Transverse colon (tissue), 4 donors: ENCODE results near the gene SMIM5.

Source experiments
- EP300 ChIP-seq: sonication (generic); formaldehyde crosslinking; IDR thresholded peaks from one replicate; pipeline ENCODE4 v1.6.1; 2017; ENCODE audit warnings: antibody characterized with exemption, low read depth
- POLR2A ChIP-seq: fragments of 450-650 bp; IDR thresholded peaks from one replicate; pipeline ENCODE4 v1.6.1; 2016; ENCODE audit warnings: antibody characterized with exemption, mild to moderate bottlenecking, moderate library complexity
- POLR2AphosphoS5 ChIP-seq, 3 donors: sonication (generic); formaldehyde crosslinking; IDR thresholded peaks; one replicate each; pipeline ENCODE4 v1.6.1; 2016; ENCODE audit warnings: antibody characterized with exemption in 3 of 3
- TF ChIP-seq, protein P1 (sequence below), 5 experiments: fragments of 200-600 bp in 3 of 5; fragments of 450-650 bp in 2 of 5; sonication (generic) in 3 of 5; IDR thresholded peaks; 1 replicate in 2 of 5; 2 replicates in 3 of 5; pipeline ENCODE4 v1.5.1; 2016 to 2017; ENCODE audit warnings: antibody characterized with exemption in 5 of 5, inconsistent platforms in 3 of 5, mild to moderate bottlenecking in 2 of 5, moderate library complexity in 1 of 5

DNA sequence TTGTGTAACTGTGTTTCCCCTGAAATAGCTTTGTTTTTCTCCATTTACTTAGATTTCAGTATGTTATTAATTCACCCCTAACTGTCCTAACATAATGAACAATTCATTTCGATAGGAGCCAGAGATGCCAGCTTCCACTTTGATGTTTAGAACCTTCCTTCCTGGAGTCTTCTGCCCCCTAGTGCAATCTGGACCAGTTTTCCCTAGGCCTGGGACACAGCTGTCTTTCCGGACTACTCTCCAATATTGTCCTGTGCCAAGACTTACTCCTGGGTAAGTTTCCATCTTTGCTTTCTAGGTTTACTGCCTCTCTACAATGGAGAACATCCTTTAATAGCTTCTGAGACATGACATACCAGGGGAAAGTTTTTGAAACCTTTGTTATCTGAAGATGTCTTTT, 20.9 kb downstream of the SMIM5 start:
- TF ChIP-seq, protein P1, sequence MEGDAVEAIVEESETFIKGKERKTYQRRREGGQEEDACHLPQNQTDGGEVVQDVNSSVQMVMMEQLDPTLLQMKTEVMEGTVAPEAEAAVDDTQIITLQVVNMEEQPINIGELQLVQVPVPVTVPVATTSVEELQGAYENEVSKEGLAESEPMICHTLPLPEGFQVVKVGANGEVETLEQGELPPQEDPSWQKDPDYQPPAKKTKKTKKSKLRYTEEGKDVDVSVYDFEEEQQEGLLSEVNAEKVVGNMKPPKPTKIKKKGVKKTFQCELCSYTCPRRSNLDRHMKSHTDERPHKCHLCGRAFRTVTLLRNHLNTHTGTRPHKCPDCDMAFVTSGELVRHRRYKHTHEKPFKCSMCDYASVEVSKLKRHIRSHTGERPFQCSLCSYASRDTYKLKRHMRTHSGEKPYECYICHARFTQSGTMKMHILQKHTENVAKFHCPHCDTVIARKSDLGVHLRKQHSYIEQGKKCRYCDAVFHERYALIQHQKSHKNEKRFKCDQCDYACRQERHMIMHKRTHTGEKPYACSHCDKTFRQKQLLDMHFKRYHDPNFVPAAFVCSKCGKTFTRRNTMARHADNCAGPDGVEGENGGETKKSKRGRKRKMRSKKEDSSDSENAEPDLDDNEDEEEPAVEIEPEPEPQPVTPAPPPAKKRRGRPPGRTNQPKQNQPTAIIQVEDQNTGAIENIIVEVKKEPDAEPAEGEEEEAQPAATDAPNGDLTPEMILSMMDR (IDR thresholded peaks at IDR 0.05) = peak in 1 of 5 experiments; percentile 24
- TF ChIP-seq POLR2A (no peak), EP300 (no peak), POLR2AphosphoS5 (IDR thresholded peaks at IDR 0.05) (no peak)
